ENCODE results near the gene GAS7.

The GAS7 gene

DNA sequence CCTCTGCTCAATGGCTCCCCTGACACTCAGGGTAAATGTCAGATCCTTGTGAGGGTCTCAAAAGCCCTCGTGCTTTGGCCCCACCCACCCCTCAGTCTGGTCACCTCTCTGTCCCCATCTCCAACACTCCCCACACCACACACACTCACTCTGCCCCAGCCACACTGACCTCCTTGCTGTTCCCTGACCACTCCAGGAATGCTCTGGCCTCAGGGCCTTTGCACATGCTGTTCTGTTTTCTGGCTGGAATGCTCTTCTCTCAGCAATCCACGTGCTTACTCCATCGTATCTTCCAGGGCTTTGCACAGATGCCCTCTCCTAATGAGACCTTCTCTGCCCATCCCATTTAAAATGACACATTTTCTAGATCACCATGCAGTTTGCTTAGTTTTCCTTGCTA lies 28.2 kb downstream of the GAS7 start:
- no peak for DNase-seq

DNA sequence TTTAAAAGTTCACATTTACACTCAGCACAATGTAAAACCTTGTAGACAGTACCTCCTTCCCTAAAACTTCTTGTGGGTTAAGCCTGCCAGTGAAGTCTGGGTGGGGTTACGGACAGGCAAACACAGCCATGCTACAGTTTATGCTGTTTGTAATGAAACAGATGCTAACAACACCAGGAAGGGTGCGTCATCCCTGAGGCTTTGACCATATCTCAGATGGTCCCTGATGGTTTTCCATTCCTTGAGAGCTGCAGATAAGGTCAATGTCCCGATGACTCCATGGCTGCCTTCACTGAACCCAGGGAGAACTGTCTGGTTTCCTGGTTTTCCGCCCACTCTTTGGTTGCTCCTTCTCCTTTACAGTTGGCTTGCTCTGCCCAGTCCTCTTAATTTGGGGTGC lies 29.1 kb downstream of the GAS7 start:
- DNase-seq: no peak

DNA sequence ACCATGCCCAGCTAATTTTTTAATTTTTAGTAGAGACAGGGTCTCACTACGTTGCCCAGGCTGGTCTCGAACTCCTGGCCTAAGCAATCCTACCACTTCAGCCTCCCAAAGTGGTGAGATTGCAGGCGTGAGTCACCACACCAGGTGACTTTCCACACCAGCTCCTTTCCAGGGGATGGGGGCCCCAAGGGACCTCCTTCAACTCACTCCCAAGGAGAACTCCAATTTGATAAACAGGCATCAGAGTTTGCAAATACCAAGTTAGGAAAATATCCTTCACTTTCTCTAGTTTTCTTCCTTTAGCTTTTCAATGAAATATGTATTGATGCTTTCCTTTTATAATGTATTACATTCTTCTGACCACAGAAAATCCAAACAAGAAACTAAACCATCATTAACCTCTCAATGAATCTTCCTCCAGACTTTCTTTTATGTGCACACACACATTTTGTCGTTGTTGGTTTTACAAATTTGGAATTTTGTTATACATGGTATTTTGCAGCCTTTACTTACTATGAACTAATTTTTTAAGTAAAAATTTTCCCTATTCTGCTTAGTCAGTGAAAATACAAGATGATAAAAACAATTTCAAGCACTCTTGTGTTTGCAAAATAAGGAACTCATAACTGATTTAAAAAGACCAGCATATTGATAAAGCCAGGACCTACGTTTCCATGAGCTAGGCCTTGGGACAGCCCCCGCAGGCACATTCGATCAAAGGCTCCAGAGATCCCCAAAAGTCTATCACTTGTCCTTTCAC lies 32.0 kb downstream of the GAS7 start:
- DNase-seq: no peak

DNA sequence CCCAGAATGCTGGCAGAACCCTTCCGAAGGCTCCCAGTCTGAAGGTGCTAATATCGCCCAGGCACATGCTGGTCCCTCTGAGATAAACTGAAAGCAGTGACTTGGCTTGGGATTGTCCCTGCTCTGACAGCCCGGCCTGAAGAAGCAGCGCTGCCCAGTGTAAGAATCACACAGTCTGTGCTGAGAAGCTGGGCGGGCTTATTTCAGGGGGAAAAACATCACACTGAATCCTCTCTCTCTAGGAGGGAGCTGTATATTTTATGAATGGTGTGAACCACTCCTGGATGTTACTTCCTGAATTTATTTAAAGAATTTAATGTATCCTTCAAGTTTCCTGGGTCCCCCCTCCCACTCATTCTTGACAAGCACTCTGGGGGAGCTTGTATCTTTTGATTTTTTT lies 36.3 kb downstream of the GAS7 start:
- DNase-seq: no peak

DNA sequence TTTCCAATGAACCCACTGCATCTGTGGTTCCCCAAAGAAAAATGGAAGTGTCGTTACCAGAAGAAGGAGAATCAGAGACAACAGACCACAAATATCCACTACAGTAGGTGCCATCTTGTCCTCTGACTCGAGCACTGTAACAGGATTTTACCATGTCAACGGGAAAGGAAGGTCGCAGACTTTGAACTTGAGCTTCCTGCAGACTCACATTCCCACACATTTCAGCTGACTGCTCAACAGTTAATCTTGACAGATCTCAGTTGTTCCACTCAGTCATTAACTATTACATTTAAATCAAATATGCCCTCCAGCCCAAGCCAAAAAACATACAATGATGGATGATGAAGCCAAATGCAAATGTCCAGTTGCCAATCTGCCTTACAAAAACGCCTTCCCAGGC lies 37.0 kb downstream of the GAS7 start:
- no peak for DNase-seq

DNA sequence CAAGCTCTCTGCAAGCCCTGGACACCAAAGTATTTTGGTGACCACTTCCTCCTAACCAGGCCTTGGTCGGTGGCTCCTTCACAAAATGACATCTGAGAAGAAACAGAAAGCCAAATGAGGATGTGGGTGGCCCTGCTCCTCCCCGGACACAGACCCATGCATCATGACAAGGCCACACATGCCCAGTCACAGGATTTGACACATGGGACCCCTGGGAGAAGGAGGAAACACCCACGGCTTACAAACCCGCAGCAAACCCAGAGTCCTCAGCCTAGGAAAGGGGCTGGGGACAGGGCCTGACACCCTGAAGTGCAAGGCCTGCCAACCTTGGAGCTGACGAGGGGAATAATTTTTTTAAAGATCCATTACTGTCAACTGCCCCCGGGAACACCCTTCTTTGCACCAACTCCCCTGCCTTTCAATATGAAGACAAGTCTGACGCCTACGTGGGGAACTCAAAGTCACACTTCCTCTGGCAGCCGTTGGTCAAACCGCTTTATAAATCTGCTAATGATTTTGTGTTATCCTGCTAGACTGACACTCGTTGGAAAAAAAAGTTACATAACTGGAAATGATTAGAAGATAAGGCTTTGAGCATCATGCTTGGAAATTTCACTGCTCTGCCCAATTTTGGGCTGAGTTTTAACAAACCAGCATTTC lies 41.3 kb downstream of the GAS7 start:
- peak; percentile 62 for DNase-seq

DNA sequence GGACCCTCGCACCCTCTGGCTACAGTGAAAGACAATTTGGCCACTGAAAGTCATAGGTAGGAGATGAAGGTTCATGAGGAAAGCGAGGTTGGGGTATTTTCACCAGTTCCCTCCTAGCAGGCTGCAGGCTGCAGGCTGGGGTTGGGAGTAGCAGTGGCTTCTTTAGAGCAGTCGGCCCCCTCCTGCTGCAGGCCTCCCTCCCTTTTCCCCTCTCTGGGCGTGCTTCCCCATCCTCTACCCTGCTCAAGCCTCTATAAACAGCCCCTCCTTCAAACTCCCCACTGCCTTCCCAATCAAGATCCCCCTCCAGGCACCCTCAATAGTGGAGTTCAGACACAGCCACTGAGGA lies 41.8 kb downstream of the GAS7 start:
- DNase-seq: no peak

DNA sequence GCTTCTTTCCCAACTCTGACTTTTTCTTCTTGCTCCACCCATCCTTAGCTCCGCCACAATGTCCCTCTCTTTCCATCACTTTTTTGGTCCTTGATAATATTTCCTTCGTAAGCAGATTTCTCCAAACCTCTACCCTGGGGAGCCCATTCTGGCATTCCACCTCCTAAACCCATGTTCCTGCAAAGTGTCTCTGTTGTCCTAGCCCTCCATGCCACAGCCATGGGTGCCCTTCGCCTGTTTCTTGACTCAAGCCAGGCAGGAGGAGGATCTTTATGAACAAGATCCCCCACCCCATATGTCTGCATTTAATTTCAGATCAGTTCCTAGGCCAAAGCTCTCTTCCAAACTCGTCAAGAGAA lies 42.4 kb downstream of the GAS7 start:
- no peak for DNase-seq

DNA sequence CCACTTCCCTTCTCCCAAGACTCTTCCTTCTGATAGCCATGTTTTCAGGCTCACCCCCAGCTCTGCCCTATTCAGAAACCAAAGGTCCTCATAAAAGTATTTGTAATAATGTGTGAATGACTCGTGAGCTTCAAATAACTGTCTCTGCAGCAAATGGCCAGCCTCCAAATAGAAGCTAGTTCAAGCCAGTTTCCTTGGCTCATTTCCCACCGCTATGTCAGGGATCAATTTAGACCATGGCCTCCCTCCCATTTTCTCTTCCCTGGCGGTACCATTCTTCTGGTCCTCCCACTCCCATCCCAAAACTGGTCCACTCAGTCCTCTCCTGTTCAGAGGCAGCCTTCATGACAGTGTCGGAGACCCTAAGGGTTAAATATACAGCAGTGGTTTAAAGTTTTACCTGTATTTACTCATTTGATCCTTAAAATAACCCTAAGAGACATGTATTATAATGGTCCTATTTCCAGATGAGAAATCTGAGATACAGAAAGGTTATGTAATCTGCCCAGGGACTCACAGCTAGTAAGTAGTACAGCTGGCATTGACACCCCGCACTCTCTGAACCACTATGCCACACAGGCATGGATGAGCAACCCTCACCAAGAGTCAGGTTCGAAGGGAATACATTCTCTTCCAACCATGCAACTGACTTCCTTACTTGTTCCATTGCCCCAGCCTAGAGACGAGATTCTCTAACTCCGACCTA lies 42.9 kb downstream of the GAS7 start:
- peak; percentile 65 for DNase-seq

DNA sequence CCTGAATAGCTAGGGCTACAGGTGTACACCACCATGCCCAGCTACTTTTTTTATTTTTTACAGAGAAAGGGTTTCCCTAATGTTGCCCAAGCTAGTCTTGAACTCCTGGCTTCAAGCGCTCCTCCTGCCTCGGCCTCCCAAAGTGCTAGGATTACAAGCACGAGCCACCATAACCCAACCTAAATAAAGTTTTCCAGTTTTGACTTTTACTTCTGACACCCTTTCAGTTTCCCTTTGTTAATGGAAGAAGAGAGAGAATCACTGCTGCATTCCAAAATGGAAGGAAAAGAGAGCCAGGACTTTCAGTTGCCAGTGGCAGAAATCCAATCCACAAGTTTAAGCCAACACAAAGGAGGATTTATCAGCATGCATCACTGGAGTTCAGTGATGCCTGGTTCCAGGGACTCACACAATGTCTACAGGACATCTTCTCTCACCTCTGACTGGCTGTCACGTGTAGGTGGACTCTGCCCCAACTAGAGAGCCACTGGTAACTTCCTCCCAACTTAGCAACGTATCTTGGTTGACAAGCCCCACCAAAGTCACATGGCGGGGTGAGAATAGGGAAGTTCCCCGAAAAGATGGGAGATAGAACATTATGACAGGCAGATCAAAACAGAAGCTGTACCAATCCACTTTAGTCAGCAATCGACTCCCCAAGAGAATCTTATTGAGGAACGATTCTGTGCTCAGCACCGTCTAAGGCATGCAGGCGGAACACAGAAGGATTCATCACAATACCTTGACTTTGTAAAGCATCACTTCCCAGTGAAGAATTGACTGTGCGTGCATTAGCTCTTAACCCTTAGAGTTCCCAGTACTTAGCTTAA lies 46.5 kb downstream of the GAS7 start:
- no peak for DNase-seq

DNA sequence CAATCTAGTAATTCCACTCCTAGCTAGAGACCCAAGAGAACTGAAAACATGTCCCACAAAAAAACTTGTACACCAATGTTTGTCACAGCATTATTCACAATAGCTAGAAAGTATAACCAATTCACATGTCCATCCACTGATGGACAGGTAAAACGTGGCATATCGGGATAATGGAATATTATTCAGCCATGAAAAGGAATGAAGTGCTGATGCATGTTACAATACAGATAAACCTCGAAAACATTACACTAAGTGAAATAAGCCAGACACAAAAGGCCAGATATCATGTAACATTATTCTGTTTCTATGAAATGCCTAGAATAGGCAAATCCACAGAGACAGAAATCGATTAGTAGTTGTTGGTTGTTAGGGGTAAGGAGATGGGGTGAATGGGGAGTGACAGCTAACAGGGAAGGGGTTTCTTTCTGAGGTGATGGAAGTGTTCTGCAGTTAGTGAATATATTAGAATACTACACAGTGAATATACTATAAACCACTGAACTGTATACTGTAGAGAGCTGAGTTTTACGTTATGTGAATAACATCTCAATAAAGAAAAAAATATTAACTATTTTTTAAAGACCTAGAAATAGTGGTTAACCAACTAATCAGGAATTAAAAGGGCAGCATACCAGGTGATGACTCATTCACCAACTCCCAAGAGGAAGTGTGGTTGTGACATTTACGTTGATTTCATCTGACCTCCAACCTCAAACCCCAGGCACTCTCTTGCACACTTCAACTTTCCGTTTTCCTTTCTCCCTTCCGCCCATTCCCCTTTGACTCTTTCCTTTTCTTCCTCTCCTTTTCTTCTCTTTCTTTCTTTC lies 48.6 kb downstream of the GAS7 start:
- no peak for DNase-seq

DNA sequence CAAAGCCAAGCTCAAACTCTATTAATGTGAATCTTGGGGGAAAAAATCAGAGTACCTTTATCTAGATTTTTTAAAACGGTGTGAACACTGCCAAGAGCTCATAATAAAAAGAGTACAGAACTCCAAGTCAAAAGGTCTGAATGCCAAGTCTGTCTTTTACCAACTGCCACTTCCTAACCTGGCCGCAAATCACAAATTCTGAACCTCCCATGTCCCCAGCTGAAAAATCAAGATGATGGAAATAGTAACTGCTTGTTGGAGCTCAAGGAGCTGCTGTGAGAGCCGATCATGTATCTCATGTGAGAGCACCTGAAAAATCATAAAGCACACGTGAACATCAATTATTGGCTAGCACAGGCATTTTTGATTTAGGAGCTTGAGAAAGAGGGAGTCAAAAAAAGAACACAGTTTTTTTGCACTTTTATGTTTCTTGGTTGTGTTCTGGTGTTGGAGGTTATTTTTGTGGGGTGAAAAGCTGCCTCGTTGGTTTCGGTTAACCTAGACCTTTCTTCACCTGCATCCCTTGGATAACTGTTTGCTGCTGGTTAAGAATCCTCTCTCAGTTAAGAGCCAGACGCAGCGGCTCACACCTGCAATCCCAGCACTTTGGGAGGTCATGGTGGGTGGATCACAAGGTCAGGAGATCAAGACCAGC lies 50.5 kb downstream of the GAS7 start:
- no peak for DNase-seq

DNA sequence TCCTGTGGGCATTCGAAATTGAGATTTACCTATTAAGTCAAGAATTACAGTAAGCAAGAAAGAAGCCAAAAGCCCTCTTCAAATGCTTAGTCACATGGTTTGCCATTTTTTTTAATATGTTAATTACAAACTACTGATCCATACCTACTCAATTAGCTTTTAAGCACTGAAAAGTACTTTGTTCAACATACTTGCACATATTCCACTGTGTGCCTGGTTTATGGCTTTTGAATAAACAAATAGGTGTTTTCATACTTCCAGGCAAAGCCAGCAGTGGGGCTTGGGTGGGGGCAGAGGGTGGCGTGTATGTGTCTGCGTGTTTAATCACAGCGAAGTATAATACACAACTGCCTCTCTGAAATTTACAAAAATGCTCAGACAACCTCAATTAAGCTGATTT lies 51.4 kb downstream of the GAS7 start:
- no peak for DNase-seq

DNA sequence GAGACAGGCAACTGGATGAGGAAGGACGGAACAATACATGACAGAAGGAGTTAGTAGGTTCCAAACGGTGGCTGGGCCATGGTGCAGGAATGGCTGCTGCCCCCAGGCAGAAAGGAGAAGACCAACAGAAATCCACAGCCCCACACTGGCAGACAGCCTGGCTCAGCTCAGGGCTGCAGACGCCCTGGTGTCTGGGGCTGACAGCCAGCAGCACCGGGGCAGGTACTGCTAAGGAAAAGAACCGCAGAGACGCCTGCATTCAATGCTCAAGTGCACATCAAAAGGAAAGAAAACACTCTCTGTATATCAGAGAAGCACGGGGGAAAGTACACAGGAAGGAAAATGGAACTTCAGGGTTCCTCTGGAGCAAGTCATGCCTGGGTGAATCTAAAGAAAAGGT lies 53.4 kb downstream of the GAS7 start:
- no peak for DNase-seq

DNA sequence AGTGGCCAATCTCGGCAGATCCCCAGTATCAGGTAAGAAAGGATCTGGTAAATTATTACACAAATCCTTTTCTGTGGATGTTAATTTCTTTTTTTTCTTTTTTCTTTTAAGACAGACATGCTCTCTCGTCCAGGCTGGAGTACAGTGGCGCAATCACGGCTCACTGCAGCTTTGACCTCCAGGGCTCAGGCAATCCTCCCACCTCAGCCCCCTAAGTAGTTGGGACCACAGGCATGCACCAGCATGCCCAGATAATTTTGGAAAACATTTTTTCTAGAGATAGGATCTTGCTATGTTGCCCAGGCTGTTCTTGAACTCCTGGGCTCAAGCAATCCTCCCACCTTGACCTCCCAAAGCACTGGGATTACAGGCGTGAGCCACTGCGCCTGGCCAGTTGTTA lies 54.0 kb downstream of the GAS7 start:
- no peak for DNase-seq

DNA sequence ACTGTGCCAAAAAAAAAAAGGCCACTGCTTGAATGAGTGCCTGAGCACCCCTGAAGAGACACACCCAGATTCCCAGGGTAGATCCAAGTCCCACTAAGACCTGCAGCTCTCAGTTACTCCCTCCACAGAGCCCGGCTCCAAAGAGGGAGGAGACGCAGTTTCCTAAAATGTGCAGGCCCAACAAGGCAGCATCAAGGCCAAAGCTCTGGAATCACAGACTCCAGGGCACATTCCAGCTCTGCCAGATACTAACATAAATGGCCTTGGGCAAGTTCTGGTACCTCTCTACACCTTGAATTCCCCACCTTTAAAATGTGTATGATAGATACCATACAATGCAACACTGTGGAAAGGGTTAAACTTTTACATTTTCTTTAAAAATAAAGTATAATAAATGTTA lies 57.0 kb downstream of the GAS7 start:
- DNase-seq: no peak

DNA sequence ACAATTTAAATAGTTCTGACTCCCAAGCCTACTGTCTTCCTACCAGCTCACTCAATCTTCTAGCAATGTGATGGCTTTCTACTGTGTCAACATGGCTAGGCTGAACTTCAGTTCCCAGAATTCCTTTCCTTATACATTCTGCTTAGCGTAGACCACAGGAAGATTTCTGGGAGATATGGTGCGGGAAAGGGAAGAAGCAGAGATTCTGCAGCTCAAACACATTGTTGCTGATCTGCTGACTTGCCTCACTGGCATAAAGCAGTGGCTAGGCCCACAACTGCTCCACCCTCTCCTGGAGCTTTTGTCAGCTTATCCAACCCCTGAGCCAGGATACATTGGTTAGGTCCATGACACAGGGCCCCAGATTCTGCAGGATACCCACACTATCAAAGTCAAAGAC lies 58.8 kb downstream of the GAS7 start:
- no peak for DNase-seq

DNA sequence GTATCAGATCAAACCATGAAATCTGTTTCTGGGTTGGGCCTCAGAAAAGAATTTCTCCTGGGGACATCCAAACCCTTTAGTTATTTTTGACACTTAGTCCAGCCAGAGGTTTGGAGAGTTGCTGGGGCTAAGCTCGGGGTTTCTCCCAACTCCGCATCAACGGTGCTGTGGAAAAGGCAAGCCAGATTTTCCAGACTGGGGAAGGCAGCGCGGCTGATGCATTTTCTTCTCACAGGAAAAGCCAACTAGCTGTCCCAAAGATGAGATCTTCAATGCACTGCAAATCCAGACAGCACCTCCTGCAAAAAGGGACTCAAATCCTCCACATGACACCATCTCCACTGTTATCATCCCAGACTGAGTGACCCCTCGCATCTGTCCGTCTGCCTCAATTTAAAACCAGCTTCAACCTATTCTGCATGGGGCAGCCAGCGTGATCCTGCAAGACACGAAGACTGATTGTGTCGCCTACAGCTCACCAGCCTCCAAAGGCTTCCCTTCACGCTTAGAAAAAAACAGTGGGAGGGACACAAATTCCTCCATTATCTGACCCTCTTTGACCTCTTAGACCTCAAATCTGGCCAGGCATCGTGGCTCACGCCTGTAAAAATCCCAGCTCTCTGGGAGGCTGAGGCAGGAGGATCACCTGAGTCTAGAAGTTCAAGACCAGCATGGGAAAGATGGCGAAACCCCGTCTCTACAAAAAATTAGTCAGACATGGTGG lies 62.0 kb downstream of the GAS7 start:
- DNase-seq: no peak

DNA sequence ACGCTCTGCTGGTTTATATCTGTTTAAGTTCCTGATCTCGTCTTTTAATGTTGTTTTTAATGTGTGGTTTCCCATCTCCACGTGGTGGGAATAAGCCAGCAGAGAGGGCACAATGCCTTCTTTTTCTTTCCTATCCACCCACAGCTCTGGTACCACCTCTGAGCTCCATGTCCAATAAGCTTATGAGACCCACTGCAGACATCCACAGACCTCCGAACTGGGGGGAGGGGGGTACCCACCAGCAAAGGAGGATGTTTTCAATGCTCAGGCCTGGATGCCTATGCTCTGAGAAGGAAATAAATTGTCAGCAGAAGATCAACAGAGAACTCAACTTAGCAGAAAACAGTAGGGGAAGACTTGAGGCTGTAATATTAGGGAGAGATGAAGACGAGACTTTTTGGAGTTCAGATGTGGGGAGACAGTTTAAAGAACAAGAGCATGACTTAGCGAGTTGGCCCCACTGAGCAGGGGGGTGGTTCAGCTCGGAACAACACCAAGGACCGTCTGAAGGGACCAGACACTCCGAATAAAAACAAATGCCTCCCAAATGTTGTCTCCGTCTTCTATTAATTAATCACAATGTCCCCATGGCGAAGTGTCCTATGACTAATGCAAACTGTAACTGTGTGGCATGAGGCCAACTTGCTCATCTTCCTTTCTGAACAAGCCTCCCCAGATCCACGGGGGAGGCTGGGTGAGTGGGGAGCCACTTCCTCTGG lies 62.7 kb downstream of the GAS7 start:
- peak; percentile 48 for DNase-seq

DNA sequence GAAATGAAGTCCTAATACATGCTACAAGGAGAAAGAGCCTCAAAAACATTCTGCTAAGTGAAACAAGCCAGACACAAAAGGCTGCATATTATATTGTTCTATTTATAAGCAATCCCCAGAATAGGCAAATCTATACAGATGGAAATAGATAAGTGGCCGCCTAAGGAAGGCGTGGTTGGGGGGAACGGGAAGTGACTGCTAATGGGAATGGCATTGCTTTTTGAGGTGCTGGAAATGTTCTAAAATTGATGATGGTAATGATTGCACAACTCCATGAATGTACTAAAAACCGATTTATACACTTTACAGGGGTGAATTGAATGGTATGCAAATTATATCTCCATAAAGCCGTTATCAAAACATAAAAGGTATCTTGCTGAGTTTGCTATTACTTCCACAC lies 67.7 kb downstream of the GAS7 start:
- no peak for DNase-seq

DNA sequence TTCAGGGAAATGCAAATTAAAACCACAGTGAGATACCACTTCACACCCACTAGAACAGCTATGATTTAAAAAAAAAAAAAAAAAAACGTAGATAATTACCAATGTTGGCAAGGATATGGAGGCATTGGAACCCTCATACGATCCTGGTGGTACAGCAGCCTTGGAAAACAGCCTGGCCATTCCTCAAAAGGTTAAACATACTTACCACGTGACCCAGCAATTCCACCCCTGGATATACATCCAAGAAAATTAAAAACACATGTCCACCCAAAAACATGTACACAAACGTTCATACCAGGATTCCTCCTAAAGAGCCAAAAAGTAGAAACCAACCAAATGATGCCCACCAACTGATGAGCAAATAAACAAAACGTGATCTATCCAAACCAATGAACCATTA lies 68.1 kb downstream of the GAS7 start:
- no peak for DNase-seq

All from left hindlimb (tissue), 1 donor.